Ovary (tissue), 3 donors: ENCODE results near the gene ARHGEF7.

Source experiments
- EP300 ChIP-seq: sonication (generic); formaldehyde crosslinking; IDR thresholded peaks from one replicate; pipeline ENCODE4 v1.6.1; 2017; ENCODE audit warnings: antibody characterized with exemption
- POLR2A ChIP-seq: fragments of 450-650 bp; IDR thresholded peaks from one replicate; pipeline ENCODE4 v1.6.1; 2017; ENCODE audit warnings: antibody characterized with exemption, mild to moderate bottlenecking, moderate library complexity
- TF ChIP-seq, protein P1 (sequence below), 3 donors: fragments of 450-650 bp in 2 of 3; fragments of 200-600 bp in 1 of 3; IDR thresholded peaks; one replicate each; pipeline versions ENCODE4 v1.5.1 to v1.8.0; 2016 to 2022; ENCODE audit warnings: antibody characterized with exemption in 3 of 3, mild to moderate bottlenecking in 1 of 3
- donor health status: DM: no; HTN: no; CAD: no.

DNA sequence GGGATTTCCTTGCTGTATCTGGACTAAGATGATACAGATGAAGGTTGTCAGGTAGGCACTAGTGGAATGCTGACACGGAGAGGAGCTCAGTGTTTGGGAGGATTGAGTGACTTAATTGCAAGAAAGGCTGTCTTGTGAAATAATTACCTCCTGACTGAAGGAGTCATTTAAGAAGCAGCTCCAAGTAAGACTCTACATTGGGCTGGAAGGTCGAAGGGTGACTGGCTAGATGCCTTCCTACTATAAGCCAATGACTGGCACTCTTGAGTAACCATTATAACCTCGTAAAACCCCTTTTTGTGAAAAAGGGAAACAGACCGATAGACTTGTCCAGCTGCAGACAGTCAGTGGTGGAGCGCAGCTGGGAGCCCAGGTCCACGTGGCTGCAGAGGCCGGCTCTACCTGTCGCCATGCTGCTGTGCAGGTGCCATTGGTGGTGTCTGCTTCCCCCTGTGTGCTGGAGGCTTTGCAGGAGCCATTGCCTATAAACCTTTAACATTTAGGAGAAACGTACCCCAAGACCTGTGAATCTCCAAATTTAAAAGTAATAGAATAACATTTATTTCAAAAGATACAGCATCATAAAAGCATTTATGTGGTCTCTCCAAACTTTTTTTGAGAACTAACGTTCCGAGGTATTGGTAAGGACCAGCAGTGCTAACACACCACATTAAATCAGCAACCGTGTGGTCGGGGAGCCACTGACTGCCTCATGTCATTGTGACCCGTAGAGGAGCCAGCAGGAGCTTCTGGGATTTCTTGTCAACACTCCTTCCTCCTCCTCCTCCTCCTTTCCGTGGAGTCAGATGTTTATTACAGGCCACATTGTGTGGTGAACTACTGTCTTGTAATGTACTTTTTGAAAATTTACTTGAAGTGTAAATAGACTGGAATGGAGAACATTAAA, 124.9 kb downstream of the ARHGEF7 start:
- TF ChIP-seq POLR2A (no peak), EP300 (no peak)
- TF ChIP-seq, protein P1, sequence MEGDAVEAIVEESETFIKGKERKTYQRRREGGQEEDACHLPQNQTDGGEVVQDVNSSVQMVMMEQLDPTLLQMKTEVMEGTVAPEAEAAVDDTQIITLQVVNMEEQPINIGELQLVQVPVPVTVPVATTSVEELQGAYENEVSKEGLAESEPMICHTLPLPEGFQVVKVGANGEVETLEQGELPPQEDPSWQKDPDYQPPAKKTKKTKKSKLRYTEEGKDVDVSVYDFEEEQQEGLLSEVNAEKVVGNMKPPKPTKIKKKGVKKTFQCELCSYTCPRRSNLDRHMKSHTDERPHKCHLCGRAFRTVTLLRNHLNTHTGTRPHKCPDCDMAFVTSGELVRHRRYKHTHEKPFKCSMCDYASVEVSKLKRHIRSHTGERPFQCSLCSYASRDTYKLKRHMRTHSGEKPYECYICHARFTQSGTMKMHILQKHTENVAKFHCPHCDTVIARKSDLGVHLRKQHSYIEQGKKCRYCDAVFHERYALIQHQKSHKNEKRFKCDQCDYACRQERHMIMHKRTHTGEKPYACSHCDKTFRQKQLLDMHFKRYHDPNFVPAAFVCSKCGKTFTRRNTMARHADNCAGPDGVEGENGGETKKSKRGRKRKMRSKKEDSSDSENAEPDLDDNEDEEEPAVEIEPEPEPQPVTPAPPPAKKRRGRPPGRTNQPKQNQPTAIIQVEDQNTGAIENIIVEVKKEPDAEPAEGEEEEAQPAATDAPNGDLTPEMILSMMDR (IDR thresholded peaks at IDR 0.05) = no peak
